DMS 273 (cell line): Measurements from ENCODE around the gene DNAJA1.
A peak's percentile ranks its signal among the peaks of the same experiment; 100 is the strongest.

Source experiments
- DNase-seq: peaks from one replicate; lab custom pipeline; 2025; ENCODE audit not compliant: unreplicated experiment; lab: John Stamatoyannopoulos, UW

DNAJA1 gene

DNA sequence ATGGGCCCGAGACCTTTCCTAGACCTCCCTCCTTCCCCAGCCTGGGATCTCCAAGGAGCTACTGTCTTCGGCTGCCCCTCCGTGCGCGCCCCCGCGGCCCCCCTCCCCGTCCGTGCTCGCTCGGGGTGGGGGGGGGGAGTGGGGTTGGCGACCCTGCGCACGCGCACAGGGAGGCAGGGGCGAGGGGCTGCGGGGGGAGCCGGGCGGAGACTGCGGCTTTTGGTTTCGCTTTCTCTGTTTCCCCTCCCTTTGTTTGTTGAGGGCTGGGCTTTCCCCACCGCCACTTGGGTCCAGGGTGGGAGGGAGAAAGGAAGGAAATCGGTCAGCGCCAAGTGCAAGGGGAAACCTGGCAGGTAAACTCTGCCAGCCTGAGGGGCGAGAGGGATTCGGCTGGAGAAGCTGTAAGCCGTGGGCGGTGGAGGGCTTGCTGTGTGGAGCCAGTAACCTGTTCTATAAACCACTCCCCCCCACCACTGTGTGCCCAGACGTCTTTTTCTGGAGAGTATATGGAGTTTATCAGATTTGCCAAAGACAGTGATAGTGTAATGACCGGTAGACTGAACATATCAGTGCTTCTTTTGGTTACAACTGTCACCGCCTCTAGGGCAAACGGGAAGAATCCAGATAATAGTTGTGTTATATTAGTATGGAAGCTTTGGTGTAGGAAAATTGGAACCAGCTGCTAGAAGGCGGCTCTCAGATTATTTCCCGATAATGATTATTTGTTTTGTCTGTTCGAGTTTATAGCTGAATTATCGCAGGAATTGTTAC lies 684 bp downstream of the DNAJA1 start:
- DNase-seq = peak; percentile 77

DNA sequence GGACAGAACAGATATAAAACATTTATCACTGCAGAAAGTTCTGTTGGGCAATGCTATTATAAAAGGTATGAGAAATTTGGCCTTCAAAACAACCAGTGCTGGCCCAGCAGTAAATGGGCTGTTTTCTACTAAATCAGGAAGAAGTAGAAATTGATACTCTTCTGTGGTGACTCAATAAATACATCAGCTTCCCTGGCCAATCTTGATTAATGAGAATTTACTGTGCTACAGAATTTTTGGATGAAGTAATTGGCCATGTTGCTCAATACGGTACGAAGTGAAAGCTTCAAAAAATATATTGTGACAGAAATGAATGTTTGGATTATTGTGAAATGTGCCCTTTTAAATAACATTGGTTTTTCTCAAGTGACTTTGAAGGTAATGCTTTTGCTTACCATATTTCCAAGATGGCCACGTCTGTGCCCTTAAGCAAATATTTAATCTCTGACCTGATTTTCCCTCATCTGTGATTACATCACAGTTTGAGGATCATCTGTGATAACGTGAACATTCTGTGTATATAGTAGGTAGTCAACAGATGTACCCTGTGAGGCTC lies 4.2 kb downstream of the DNAJA1 start:
- no peak for DNase-seq

DNA sequence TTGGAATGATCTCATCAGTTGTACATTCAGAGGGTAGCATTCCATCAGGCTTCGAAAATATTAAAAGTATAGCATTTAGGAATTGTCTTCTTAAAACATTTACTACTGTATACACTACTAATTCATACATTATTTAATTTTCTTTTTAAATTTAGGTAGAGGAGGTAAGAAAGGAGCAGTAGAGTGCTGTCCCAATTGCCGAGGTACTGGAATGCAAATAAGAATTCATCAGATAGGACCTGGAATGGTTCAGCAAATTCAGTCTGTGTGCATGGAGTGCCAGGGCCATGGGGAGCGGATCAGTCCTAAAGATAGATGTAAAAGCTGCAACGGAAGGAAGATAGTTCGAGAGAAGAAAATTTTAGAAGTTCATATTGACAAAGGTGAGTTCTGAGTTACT lies 5.2 kb downstream of the DNAJA1 start:
- no peak for DNase-seq

DNA sequence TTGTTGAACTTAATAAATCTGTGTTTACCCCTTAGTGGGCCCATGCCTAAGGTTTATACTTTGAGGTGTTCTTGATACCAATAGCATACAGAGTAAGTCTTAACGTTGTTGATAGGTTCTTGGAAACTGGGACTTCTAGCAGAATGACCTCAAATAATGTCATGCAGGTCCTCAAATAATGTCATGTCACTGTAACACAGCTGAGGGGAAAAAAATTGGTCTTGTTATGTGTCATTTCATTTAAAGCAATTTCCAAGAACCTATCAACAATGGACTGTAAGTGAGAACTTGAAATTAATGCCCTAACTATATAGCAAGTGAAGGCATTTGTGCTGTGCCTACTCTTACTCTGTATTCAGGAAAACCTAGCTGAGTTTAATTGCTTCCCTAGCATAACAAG lies 7.2 kb downstream of the DNAJA1 start:
- DNase-seq = no peak

DNA sequence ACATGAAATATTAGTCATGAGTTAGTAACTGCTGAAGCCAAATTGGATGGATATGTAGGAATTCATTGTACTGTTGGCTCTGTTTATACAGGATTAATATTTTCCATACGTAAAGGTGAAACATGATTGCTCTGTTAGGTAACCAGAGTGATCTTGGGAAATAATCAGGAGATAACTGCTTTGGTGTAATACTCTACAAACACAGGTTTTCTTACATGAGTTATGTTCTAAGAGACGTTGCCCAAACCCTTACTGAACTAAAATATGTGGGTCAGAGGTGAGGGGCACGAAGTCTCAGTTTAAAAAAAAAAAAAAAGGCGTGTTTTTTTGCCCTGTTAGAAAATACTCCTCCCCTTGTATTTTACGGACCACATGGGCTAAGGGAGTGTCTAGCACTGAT lies 7.8 kb downstream of the DNAJA1 start:
- no peak for DNase-seq

DNA sequence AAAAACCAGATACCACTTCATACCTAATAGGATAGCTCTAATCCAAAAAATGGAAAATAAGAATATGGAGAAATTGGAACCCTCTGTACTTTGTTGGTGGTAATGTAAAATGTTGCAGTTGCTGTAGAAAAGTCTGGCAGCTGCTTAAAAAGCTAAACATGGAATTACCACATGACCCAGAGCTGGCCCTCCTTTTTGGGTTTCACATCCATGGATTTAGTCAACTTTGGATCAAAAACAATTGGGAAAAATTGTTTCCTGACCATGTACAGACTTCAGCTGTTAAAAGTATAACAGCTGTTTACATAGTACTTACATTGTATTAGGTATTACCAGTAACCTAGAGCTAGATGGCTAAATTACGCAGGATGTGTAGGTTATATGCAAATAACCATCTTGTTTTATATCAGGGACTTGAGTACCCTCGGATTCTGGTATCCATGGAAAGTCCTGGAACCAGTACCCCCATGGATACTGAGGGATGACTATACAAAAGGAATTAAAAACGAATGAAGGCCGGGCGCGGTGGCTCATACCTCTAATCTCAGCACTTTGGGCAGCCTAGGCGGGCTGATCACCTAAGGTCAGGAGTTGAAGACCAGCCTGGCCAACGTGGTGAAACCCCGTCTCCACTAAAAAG lies 15.8 kb downstream of the DNAJA1 start:
- no peak for DNase-seq

DNA sequence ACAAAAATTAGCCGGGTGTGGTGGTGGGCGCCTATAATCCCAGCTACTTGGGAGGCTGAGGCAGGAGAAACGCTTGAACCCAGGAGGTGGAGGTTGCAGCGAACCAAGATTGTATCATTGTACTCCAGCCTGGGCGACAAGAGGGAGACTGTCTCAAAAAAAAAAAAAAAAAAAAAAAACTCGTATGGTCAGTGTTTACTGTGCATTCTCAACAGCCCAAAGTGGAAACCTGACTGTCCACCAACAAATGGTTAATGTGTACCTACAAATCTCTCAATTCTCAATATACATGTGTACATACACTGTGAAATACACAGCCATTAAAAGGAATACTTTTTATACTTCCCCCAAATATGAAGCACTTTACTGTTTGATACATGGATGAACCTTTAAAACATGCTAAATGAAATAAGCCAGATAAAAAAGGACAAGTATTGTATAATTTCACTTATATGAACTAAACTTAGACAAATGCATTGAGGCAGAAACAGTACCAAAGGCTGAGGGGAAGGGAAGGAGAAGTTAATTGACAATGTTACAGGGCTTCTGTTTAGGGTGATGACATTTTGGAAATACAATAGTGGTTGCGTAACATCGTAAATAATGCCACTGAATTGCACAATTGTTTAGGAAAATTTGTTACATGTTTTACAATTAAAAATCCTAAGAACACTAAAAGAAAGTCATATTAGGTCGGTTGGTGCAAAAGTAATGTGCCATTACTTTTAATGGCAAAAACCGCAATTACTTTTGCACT lies 16.5 kb downstream of the DNAJA1 start:
- peak; percentile 8 for DNase-seq

DNA sequence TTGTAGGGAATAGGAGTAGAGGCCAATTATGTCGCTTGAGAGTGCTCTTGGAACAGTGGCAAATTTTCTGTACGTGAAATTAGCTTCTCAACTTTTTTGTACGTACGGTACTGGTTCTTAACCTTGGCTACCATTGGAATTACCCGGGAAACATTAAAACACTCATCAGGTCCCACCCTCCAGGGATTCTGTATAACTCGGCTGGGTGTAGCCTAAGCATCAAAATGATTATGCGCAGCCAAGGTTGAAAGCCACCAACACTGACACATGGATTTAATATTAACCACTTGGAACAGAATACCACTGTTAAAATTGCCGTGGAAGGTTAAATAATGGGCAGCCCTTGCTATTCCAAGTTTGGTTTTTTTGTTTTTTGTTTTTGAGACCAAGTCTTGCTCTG lies 17.4 kb downstream of the DNAJA1 start:
- DNase-seq = peak; percentile 8

DNA sequence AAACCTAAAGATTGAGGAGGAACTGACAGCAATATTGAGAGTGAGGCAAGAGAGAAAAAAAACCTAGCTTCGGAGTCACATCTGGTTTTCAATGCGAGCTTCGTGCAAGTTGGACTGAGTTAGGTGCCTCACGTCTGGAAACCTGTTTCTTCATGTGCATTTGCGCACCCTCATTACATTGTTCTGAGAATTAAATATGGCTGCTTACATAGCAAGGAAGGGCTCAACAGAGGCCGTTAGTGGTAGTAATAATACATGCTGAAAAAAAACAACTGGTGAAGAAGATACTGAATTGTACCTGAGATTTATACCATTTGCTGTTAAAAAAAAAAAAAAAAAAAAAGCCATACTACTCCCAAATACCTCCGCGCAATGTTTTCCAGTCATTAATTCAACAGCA lies 18.6 kb downstream of the DNAJA1 start:
- DNase-seq = peak; percentile 40

DNA sequence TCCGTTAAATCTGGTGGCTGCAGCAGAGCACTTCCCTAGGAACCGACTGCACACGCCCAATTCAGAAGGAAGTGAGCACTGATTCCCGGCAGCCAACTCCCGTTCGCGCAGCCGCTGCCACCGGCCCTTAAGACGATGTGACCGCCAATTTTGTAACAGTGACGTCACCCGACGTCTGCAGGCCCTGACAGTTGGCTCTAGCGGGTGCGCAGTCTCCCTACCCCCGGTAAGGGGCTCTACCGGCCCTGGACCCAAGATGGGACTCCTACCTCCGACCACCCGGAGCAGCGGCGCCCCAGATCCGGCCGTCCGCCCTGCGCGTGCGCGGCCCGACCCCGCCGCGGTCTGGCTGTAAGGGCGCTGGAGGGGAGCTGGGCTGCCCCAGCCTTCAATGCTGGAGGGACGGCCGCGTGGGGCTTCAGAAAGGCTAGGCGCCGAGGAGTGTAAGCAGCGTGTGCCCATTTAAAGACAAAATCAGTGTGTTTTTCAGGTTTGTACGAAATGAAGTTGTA lies 19.1 kb downstream of the DNAJA1 start:
- peak; percentile 95 for DNase-seq

DNA sequence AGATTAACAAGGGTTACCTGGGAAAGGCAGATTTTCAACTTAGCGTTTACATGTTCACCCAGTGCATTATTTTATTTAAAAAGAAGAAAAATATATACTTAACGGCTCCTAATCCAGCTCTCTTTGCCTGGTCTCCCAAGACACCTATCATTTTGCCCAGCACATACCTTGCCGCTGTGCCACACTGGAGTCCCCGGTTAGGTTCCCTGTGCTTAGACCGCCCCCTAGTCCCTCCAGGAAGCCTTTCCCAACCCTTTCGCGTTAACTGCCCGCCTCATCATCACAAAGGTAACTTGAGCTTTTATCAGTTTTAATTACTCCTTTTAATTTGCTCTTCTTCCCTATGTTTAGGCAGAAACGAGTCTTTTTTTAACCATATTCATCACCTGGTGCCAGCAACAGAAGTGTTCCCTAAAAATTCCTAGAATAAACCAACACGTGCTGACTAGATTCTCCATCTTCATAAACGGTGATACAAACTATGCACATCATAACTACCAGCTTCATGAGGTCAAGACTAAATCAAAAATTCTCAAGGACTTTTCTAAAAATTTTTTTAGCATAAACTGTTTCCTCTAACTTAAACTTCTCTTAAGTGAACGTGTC lies 19.7 kb downstream of the DNAJA1 start:
- peak; percentile 76 for DNase-seq

DNA sequence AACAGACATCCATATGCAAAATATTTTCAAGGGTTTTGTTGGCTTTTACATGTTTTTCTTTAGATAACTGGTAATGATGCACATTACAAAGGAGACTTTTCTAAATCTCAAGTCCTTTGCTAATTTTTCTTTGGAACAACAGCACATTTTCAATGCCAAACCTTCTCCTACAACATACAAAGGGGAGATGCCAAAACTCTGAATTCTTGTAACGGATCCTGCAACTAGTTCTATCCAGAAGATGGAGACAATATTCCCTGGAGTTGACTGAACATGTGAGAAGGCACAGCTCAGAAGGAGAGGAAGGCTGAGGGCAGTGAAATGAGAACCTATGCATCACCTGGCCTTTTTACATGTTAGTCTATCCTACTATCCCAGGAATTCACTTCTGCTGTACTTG lies 21.0 kb downstream of the DNAJA1 start:
- no peak for DNase-seq

DNA sequence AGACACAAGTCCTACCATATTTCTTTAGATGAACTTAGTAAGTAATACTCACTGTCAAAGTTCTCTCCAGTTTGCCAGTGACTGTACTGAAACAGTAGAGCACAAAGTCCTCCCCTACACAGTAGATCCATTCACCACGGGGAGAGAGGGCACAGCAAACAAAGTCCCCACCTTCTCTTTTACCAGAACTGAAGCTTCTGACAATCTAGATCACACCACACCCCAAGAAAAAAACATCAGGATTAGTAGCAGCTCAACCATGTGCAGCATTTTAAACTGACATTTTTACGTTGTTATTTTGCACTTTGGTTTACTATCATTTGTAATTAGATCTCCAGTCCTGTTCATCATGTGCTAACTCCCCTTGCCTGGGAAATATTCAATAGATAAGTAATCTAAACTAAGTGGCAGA lies 23.0 kb downstream of the DNAJA1 start:
- no peak for DNase-seq

DNA sequence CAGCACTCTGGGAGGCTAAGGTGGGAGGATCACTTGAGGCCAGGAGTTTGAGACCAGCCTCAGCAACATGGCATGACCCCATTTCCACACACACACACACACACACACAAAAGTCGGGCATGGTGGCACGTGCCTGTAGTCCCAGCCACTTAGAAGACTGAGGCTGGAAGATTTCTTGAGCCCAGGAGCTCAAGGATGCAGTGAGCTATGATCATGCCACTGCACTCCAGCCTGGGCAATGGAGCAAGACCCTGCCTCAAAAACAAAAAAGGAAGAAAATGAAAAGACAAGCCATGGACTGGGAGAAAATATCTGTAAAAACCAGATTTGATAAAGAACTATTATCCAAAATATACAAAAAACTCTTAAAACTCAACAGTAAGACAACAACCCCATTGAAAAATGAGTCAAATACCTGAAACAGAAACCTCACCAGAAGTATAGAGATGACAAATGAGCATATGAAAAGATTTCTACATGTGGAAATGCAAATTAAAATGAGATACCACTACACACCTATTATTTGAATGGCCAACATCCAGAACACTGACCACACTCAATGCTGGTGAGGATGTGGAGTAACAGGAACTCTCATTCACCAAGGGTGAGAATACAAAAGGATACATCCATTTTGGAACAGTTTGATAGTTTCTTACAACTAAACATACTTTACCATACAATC lies 24.7 kb downstream of the DNAJA1 start:
- no peak for DNase-seq

DNA sequence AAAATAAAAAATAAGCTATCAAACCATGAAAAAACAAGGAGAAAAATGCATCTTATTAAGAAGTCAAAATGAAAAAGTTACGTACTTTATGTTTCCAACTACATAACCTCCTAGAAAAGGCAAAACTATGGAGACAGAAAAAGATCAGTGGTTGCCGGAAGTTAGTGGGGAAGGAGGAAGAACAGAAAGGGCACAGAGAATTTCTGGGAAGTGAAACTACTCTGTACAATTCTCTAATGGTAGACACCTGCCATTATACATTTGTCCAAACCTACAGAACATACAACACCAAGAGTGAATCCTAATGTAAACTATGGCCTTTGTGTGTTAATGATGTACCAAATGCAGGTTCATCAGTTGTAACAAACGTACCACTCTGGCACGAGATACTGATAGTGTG lies 26.1 kb downstream of the DNAJA1 start:
- DNase-seq = no peak

DNA sequence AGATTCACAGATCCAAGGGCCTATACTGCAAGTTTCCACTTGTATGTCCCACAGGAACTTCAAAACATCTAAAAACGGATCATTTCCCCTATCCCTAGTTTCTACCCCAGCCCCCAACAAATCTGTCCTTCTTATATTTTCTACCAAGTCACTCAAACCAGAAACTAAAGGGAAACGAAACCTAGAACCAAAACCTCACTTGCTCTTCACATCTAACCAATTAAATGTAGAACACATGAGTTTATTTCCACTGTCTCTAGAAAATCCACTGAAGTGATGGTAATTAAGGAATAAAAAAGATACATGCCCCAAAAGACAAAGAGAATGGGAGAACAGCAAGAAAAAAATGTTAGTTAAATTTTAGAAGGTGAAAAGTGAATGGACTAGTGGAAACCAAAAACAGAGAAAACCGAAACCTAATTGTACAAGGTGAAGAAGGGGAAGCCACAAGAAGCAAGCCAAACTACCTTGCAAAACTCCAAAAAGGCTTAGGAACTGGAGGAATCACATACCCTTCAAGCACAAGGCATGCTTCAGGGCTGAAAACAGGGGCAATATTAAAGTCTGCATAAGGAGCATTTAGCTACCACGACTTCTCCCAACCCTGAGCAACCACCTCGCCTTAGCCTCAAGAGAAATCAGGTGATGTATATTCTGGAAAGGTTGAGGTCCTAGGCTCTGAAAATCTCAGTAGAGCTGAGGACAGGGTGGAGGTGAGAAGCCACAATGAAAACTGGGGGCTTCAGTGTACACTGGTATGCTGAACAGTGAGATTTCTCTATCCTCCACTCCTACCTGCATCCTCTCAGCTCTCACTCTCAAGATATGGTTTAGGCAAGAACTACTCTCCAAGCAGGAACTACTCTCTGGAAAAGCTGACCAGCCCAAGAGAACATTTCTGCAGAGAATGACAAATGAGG lies 40.3 kb downstream of the DNAJA1 start:
- DNase-seq = no peak

DNA sequence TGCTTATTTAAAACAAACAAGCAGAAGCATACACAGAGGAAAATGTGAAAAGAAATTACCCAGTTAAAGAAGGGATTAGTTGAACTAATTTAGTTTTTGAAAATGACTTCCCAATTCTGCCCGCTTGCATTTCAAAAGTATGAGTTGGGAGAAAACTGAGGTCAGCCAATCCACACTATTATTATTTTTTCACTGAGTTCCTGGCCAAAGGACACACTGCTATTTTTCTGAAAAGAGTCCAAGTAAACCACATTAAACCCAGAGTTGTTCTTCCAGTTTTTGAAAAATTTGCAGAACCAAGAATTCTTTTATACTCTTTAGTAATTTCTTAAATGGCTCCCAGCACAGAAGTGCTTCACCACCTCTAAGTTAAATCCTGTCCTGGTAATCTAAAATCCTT lies 43.9 kb downstream of the DNAJA1 start:
- DNase-seq = no peak

DNA sequence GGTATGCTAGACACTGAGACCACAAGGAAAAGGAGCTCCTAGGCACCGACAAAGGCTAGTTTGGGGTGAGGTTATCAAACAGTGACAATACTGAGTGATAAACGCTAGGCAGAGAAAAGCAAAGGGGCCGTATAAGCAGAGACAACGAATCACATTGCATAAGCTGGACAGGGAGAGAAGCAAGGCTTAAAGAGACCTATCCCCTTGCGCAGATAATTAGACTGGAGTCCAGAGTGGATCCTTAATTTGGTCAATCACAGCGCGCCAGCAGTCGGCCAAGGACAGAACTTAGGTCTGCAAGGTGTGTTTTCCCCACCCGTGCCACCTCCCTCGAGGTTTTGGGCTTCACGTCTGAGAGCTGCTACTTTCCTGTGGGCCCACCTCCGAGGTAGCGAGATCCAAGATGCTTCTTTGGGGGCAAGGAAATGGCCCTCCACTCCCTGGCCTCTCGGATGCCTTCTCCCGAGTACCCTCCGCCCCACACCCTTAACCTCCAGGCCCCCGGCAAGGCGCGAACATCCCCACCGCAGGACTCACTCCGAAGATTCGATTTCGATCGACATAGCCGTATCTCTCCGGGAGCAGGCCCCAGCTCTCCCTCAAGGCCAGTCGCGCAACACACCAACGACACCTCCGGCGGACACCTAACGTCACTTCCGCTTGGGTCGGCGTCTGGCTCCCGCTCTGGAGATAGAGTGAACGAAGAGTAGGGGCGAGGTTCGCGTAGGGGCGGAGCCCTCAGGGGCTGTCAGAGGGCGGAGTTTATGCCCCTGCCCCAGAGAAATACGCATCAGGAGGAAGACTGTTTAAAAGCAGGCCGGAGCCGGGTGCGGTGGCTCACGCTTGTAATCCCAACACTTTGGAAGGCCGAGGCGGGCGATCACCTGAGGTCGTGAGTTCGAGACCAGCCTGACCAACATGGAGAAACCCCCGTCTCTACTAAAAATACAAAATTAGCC lies 51.3 kb downstream of the DNAJA1 start, which contains the start of gene SMU1:
SMU1 (minus strand) TSS at position 629 of the 959 bp plus-strand sequence; CDS start at position 563, 66 bp downstream.
- DNase-seq = peak; percentile 99
